ENCODE data around the gene MDK. TPM values are rescaled to one million over a fixed set of nuclear protein-coding genes. Genes with fewer than 3 reads are reported as not detected.
A peak's percentile ranks its signal among the peaks of the same experiment; 100 is the strongest.

MDK gene
- total and polyA plus RNA-seq, 2 donors (not counting 3 experiments of a cell fraction or from before 2014, with no cell fraction given) = 331 to 893 TPM

GRCh38 chr11:46392421-46393230 lies 11.2 kb downstream of the MDK start:
- H3K27ac ChIP-seq (ENCODE audit: insufficient read depth, low read depth, low read length) = no peak overlapping the region
- intact Hi-C loops (cut with micrococcal nuclease) = loop anchor here (1.0 kb wide), 1 partner anchor 11 kb away; the partner anchor contains the start of gene MDK
- H3K36me3 ChIP-seq (ENCODE audit: control insufficient read depth in 2 of 2, extremely low read depth in 1 of 2, insufficient read depth in 2 of 2, low read length in 2 of 2) = peaks cover 0 to 12% of the 10 kb centered on the region in 2 experiments
- ChIA-PET POLR2A (interaction anchor here (0.7 kb wide), 1 partner anchor 12 kb away, joined by 3 read pairs; no protein-coding TSS in a partner anchor), CTCF (interaction anchor here (0.7 to 7.2 kb wide), 35 partner anchors 8 to 493 kb away, joined by 3 to 99 read pairs (median 4); partner anchors contain the start of genes AMBRA1, ARHGAP1, ATG13 and DGKZ)
- H3K9me1 ChIP-seq (replicated peaks; ENCODE audit: control insufficient read depth, extremely low read depth, insufficient read depth, low read length) = no peaks in the 10 kb centered on the region
- no TSS peak for BruUV-seq (replicated peaks)
- H3K9ac ChIP-seq (replicated peaks; ENCODE audit: extremely low read depth, insufficient read depth, low read length) = no peak overlapping the region
- H3K4me3 ChIP-seq (replicated peaks in 1 of 3; ENCODE audit: insufficient read depth in 1 of 3, low read depth in 1 of 3, low read length in 3 of 3) = peak overlapping the region in 1 of 3 experiments; percentile 36
- H3K4me2 ChIP-seq (ENCODE audit: insufficient read depth, low read length) = peak overlapping the region; percentile 27
- FAIRE-seq (peak; percentile 76), DNase-seq (ENCODE audit: low read depth, low spot score) (peak; percentile 71)
- H4K20me1 ChIP-seq (replicated peaks; ENCODE audit: control insufficient read depth, extremely low read depth, insufficient read depth, low read length) = no peaks in the 10 kb centered on the region
- dilution Hi-C loops (cut with MboI; ENCODE audit: extremely low pct_ligation_motif_present, low sequenced_read_pairs) = no loop called here
- peaks cover 3% of the 10 kb centered on the region for H3K4me1 ChIP-seq (ENCODE audit: control insufficient read depth, extremely low read depth, insufficient read depth, low read length)
- H3K79me2 ChIP-seq (ENCODE audit: control insufficient read depth, insufficient read depth, low read length) = no peaks in the 10 kb centered on the region
- H3K27me3 ChIP-seq (ENCODE audit: control insufficient read depth in 2 of 2, insufficient read depth in 2 of 2, low read length in 2 of 2) = peaks cover 21 to 34% of the 10 kb centered on the region in 2 experiments
- no peak overlapping the region for H2AFZ ChIP-seq (ENCODE audit: low read depth, low read length)
- TF ChIP-seq POLR2AphosphoS5 (IDR thresholded peaks at IDR 0.05; ENCODE audit: insufficient read depth, low read depth, low read length) (peak; percentile 65), CTCF (IDR thresholded peaks at IDR 0.05; ENCODE audit: extremely low read depth in 1 of 2, insufficient read depth in 1 of 2, low read depth in 1 of 2, low read length in 2 of 2) (no peak), MAX (IDR thresholded peaks at IDR 0.05; ENCODE audit: insufficient read depth, insufficient read length) (peak; percentile 50)
- no peaks in the 10 kb centered on the region for H3K9me3 ChIP-seq (replicated peaks; ENCODE audit: control insufficient read depth, insufficient read depth, low read length)
